Measurements from ENCODE around the gene FLRT1.

FLRT1 gene

GRCh38 chr11:64006398-64006797, 29.3 kb upstream of the FLRT1 start:
- DNase-seq (ENCODE audit: low spot score) = no peak

DNA sequence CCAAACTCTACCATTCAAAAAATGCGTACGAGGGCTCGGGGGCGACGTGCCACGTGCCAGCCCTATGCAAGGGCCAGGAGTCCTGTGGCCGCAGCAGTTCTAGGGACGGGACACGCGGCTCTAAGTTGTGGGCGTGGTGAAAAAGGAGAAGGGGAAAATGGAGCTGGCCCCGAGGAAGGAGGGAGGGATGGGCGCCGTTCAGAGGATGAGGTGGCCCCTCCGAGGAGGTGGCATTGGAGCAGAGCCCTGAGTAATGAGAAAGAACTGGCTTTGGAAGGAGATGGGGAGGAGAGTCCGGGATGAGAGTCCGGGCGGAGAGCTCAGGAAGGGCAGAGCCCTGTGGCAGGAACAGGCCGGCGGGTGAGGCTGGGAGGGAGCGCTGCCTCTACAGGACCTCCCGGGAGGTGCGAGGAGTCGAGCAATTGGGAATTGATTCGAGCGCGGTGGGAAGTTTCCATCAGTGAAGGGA, 28.5 kb upstream of the FLRT1 start:
- no peak for DNase-seq (ENCODE audit: low spot score)

DNA sequence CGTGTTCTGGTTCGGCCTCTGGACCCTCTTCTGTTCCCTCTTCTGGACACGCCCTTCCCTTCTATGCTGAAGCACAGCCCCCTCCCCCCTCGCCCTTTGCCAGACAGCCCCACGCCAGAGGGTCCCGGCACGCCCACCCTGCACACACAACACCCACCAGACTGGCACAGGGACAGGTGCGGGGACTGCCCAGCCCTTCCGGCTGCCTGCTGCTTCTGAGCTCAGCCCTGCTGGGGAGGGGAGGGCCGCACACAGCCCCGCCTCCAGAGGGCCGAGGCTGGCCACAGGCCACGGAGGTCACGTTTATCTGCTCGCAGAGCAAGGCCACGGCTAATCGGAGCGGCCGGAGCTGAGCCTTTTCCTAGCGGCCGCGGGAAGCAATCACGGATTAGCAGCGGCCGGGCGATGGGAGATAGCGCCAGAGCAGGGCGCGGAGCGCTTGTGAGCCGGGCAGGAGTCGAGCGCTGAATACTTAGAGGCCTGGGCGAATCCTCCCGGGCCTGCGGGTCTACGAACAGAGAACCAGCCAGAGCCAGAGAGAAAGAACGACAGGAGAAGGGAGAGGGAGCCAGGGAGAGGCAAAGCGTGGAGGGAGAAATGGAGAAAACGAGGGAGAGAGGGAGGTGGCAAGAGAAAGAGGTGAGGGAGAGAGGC, 28.0 kb upstream of the FLRT1 start:
- DNase-seq (ENCODE audit: low spot score) = no peak

DNA sequence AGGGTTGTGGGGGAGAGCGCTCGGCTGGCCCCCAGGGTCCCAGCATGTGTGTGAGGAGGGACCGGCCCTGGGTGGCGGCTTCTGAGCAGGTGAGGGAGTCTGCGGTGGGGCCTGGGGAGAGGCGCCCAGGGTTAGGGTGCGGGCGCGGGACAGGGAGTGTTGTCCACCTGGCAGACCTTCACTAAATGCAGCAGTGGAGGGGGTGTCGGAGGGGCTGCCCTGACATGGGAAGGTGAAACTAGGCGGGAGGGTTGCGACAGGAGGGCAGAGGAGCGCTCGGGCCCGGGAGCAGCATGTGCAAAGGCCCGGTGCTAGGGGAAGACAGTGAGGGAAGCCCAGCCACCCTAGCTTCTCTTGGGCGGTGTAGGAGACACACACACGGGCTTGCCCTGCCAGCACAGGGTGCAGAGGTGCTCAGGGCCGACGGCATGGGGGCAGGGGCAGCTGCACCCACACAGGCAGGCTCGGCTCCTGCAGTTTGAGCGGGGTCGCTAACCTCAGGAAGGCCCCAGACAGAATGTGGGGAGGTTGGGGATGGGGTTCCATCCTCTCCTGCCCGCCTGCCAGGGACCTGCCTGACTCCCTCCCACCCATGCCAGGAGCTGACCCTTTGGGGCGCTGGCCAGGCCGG, 27.3 kb upstream of the FLRT1 start:
- DNase-seq (ENCODE audit: low spot score) = no peak

GRCh38 chr11:64008914-64009633, 26.7 kb upstream of the FLRT1 start:
- no peak for DNase-seq (ENCODE audit: low spot score)

GRCh38 chr11:64009710-64010109, 26.0 kb upstream of the FLRT1 start:
- no peak for DNase-seq (ENCODE audit: low spot score)

GRCh38 chr11:64010783-64011182, 24.9 kb upstream of the FLRT1 start:
- no peak for DNase-seq (ENCODE audit: low spot score)

GRCh38 chr11:64011371-64011770, 24.4 kb upstream of the FLRT1 start:
- no peak for DNase-seq (ENCODE audit: low spot score)

DNA sequence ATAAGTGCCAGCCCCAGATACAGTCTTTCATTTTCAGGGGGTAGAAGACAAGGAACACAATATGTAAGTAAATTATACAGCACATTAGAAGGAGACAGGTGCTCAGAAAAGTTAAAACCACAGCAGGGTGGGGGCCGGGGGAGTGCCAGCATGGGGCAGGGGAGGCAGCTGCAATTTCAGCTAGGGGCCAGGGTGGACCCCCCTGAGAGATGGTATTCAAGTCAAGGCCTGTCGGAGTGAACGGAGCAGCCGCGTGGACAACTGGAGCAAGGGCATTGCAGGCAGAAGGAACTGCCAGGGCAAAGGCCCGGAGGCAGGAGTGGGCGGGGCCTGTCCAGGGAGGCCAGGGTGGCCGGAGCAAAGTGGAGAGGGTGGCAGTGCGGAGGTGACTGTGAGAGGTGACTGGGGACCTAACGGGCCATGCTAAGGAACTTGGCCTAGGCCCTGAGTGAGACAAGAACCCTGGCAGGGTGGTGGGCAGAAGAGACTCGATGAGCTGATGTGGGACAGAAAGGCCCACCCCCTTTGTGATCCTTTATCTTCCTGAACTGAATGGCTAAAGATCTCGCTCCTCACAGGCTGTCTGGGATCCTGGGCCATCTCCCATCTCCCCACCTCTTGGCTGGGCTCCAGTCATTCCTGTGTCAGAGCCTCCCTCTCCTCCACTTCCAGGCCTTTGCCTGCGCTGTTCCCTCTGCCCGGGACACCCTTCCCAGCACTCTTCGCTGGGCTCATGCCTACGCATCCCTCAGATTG, 22.4 kb upstream of the FLRT1 start:
- DNase-seq (ENCODE audit: low spot score) = no peak

DNA sequence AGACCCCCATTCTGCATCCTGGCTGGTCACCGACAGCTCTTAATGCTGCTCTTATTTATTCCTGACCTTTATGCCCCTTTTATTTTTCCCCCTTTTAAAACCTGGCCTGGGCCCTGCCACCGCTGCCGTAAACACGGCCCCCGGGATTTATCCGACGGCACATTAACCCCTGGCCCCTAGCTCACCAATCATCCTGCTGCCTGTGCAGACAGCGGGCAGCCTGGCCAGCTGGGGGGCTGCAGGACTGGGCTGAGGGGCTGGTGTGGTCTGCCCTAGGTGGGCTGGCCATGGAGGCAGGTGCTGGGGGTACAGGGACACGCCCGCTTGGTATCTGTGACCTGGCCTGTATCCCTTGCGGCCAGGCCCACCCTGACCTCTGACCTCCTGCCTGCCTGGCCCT, 21.4 kb upstream of the FLRT1 start:
- DNase-seq (ENCODE audit: low spot score) = no peak

GRCh38 chr11:64015510-64015909, 20.2 kb upstream of the FLRT1 start:
- DNase-seq (ENCODE audit: low spot score) = no peak

- no peak for DNase-seq (ENCODE audit: low spot score)
These were observed 19.5 kb upstream of the FLRT1 start for GRCh38 chr11:64015935-64016845.

DNA sequence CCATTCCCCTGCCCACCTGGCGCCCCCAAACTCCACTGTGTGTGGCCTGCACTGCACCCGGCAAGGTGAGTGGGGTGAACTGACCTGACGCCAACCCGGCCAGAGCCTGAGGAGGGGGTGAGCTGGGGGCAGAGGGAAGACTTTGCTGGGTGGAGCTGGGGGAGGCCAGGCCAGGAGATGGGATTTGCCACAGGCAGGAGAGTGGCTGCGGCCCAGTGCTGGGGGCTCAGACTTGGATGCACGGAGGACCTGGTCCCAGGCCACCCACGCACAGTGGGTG, 17.8 kb upstream of the FLRT1 start:
- no peak for DNase-seq (ENCODE audit: low spot score)

- DNase-seq (ENCODE audit: low spot score) = no peak
These were observed 17.4 kb upstream of the FLRT1 start for GRCh38 chr11:64018310-64018709.

- DNase-seq (ENCODE audit: low spot score) = no peak
These were observed 16.4 kb upstream of the FLRT1 start for GRCh38 chr11:64019106-64020037.

DNA sequence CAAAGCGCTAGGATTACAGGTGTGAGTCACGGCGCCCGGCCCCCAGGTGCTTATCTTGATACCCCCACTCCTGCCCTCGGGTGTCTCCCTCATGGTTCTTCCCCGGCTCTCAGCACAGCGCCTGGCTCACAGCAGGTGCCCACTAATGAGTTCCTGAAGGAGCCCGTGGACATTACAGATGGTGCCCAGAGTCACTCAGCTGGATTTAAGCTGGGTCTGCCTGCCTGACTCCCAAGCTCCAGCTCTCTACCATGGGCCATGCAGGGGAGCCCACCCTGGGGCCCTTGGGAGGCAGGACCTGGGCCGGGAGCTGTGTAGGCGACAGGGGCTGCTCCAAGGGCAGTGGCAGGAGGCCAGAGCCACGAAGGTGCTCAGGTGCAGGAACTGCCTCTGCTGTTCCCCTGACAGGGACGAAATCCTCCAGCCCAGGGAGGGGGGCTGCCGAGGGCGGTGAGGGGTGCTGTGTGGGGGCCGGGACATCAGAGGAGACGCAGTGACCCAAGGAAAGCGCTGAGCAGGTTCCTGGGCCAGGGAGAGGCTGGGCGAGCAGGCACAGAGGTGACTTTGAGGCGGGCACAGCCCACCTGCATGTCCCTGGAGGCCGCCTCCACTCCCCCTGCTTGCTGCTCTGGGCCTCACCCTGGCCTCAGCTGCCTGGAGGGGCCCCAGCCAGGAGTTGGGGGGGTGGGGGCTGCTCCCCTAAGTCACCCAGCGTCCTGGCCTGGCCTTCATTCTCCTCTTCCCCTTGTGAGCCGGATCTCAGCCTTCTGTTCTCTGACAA, 14.6 kb upstream of the FLRT1 start:
- no peak for DNase-seq (ENCODE audit: low spot score)

GRCh38 chr11:64021757-64022093, 14.0 kb upstream of the FLRT1 start:
- no peak for DNase-seq (ENCODE audit: low spot score)

- DNase-seq (ENCODE audit: low spot score) = no peak
These were observed 13.5 kb upstream of the FLRT1 start for GRCh38 chr11:64022125-64022784.
